Endothelial cell of umbilical vein (primary cell): ENCODE results near the gene CLDN19. TPM values are rescaled to one million over a fixed set of nuclear protein-coding genes. Genes with fewer than 3 reads are reported as not detected.

ENCODE experiments used
- BruUV-seq: library from RNA; stranded (reverse); fragments of 400-500 nt; replicated peaks from 2 replicates; lab custom pipeline; 2021; lab: Mats Ljungman, UMichigan
- CTCF ChIA-PET: fragments of 300-600, 350-600 bp; sonication (Branson Sonifier 250); formaldehyde crosslinking; loops from one replicate; lab custom pipeline; 2021; ENCODE audit warnings: antibody characterized with exemption, inconsistent platforms; lab: Charles Lee
- POLR2A ChIA-PET: fragments of 300-600, 350-600 bp; sonication (Branson Sonifier 250); formaldehyde crosslinking; loops from one replicate; lab custom pipeline; 2021; ENCODE audit warnings: antibody characterized with exemption, inconsistent platforms; lab: Charles Lee
- DNase-seq: peaks from one replicate; pipeline ENCODE4 v3.0.0-alpha.2; 2011; ENCODE audit warnings: low read depth, low spot score
- FAIRE-seq: peaks from 2 replicates; lab custom pipeline; 2011; peaks lifted over from hg19 to GRCh38; lab: Jason Lieb, UNC
- H2AFZ ChIP-seq: 2 replicates; pipeline ENCODE4 v1.6.0; 2012; ENCODE audit warnings: low read depth, low read length, control low read depth, inconsistent platforms
- H3K27ac ChIP-seq: 2 replicates; pipeline ENCODE4 v1.5.1; 2011; ENCODE audit warnings: low read depth, mild to moderate bottlenecking, control low read depth, low read length, moderate library complexity; ENCODE audit not compliant: insufficient read depth
- H3K27me3 ChIP-seq, 2 experiments: 2 replicates each; pipeline versions ENCODE4 v1.6.0 to v1.6.1; 2011; ENCODE audit warnings: low read length in 2 of 2, mixed read lengths in 1 of 2; ENCODE audit not compliant: control insufficient read depth in 2 of 2, insufficient read depth in 2 of 2
- H3K36me3 ChIP-seq, 2 experiments: 2 replicates in 1 of 2; 3 replicates in 1 of 2; pipeline ENCODE4 v1.5.1; 2011; ENCODE audit warnings: low read length in 2 of 2, mild to moderate bottlenecking in 1 of 2, moderate library complexity in 1 of 2; ENCODE audit not compliant: control insufficient read depth in 2 of 2, insufficient read depth in 2 of 2; ENCODE audit errors: extremely low read depth in 1 of 2
- H3K4me1 ChIP-seq: 3 replicates; pipeline ENCODE4 v1.5.1; 2011; ENCODE audit warnings: mild to moderate bottlenecking, low read length; ENCODE audit not compliant: control insufficient read depth, insufficient read depth; ENCODE audit errors: extremely low read depth
- H3K4me2 ChIP-seq: 2 replicates; pipeline ENCODE4 v1.6.1; 2011; ENCODE audit warnings: low read length, control low read depth, mixed read lengths; ENCODE audit not compliant: insufficient read depth
- H3K4me3 ChIP-seq, 3 experiments: fragments of 200-600 bp in 1 of 3; sonication (generic), shearing (Covaris generic) in 1 of 3; replicated peaks in 1 of 3; 2 replicates each; pipeline ENCODE4 v1.5.1; 2011 to 2016; ENCODE audit warnings: control low read depth in 3 of 3, low read length in 3 of 3, mild to moderate bottlenecking in 2 of 3, inconsistent platforms in 1 of 3, low read depth in 1 of 3, moderate library complexity in 1 of 3; ENCODE audit not compliant: insufficient read depth in 1 of 3
- H3K79me2 ChIP-seq: 2 replicates; pipeline ENCODE4 v1.6.0; 2012; ENCODE audit warnings: low read length, inconsistent platforms; ENCODE audit not compliant: control insufficient read depth, insufficient read depth
- H3K9ac ChIP-seq: replicated peaks from 2 replicates; pipeline ENCODE3; 2011; ENCODE audit warnings: low read length, control low read depth; ENCODE audit not compliant: insufficient read depth; ENCODE audit errors: extremely low read depth
- H3K9me1 ChIP-seq: replicated peaks from 3 replicates; pipeline ENCODE4 v1.6.0; 2011; ENCODE audit warnings: mild to moderate bottlenecking, low read length; ENCODE audit not compliant: control insufficient read depth, insufficient read depth; ENCODE audit errors: extremely low read depth
- H3K9me3 ChIP-seq: replicated peaks from 2 replicates; pipeline ENCODE4 v1.5.1; 2012; ENCODE audit warnings: low read length, inconsistent platforms; ENCODE audit not compliant: control insufficient read depth, insufficient read depth
- H4K20me1 ChIP-seq: replicated peaks from 2 replicates; pipeline ENCODE3; 2011; ENCODE audit warnings: mild to moderate bottlenecking, low read length; ENCODE audit not compliant: control insufficient read depth, insufficient read depth; ENCODE audit errors: extremely low read depth
- CTCF ChIP-seq, 2 donors: IDR thresholded peaks; 1 replicate in 1 of 2; 2 replicates in 1 of 2; pipeline ENCODE4 v1.5.1; 2011; ENCODE audit warnings: low read length in 2 of 2, mild to moderate bottlenecking in 2 of 2, moderate library complexity in 2 of 2, control low read depth in 1 of 2, inconsistent platforms in 1 of 2, low read depth in 1 of 2; ENCODE audit not compliant: insufficient read depth in 1 of 2; ENCODE audit errors: extremely low read depth in 1 of 2
- EZH2 ChIP-seq: IDR thresholded peaks from 2 replicates; pipeline ENCODE4 v1.6.1; 2012; ENCODE audit warnings: borderline replicate concordance, low read depth, mild to moderate bottlenecking, moderate library complexity, low read length, inconsistent platforms; ENCODE audit not compliant: severe bottlenecking
- FOS ChIP-seq: IDR thresholded peaks from 2 replicates; pipeline ENCODE4 v1.6.1; 2011; ENCODE audit warnings: mild to moderate bottlenecking, low read length, moderate library complexity, borderline replicate concordance; ENCODE audit not compliant: insufficient read depth
- GATA2 ChIP-seq: IDR thresholded peaks from 2 replicates; pipeline ENCODE4 v1.7.0; 2011; ENCODE audit warnings: low read depth, mild to moderate bottlenecking, moderate library complexity, mixed read lengths, low read length; ENCODE audit not compliant: insufficient read length, insufficient read depth
- JUN ChIP-seq: IDR thresholded peaks from 2 replicates; pipeline ENCODE4 v1.6.1; 2011; ENCODE audit warnings: borderline replicate concordance, low read depth; ENCODE audit not compliant: insufficient read length, insufficient read depth
- POLR2AphosphoS5 ChIP-seq: IDR thresholded peaks from 2 replicates; pipeline ENCODE4 v1.6.1; 2012; ENCODE audit warnings: low read depth, mild to moderate bottlenecking, control low read depth, low read length, moderate library complexity; ENCODE audit not compliant: insufficient read depth
- dilution Hi-C: fragments of 300-500 bp; cut with MboI; formaldehyde crosslinking; loops from one replicate; pipeline ENCODE4 v1.15.0; 2019; ENCODE audit warnings: low sequenced_read_pairs; ENCODE audit not compliant: extremely low pct_ligation_motif_present
- intact Hi-C: fragments of 100-400 bp; cut with micrococcal nuclease; formaldehyde crosslinking; loops from one replicate; pipeline ENCODE4 v1.10.0; 2022
- polyA plus RNA-seq, 4 experiments: library from polyadenylated mRNA; depleted of rRNA in 3 of 4; stranded (reverse) in 3 of 4; unstranded in 1 of 4; fragments of >200 nt; gene quantifications; 2 replicates each; pipeline versions ENCODE4 v1.2.1 to v1.2.3, GENCODE V29; 2011 to 2012; ENCODE audit warnings: missing spikeins in 1 of 4
- total RNA-seq: library from RNA; stranded (reverse); gene quantifications from 2 replicates; pipeline ENCODE4 v1.2.3, GENCODE V29; 2021
- TF ChIP-seq, protein P1 (sequence below): IDR thresholded peaks from 2 replicates; pipeline ENCODE4 v1.6.1; 2011; ENCODE audit not compliant: insufficient read depth, insufficient read length

The CLDN19 gene
- total and polyA plus RNA-seq, 2 donors (not counting 3 experiments of a cell fraction or from before 2014, with no cell fraction given), result not detected

- no peak for FAIRE-seq
- Histone ChIP-seq H2AFZ (no peak overlapping the region), H3K9me3 (no peaks in the 10 kb centered on the region), H3K9ac (no peak overlapping the region), H3K4me1 (no peaks in the 10 kb centered on the region), H3K27me3 (no peaks in the 10 kb centered on the region), H3K36me3 (peaks cover 18 to 55% of the 10 kb centered on the region in 2 experiments), H4K20me1 (no peaks in the 10 kb centered on the region), H3K4me3 (no peak overlapping the region), H3K27ac (no peak overlapping the region), H3K79me2 (peaks cover 7% of the 10 kb centered on the region), H3K9me1 (no peaks in the 10 kb centered on the region), H3K4me2 (no peak overlapping the region)
- dilution Hi-C loops, result no loop called here
- no peak for DNase-seq
- CTCF ChIA-PET, result interaction anchor here (1.2 to 4.4 kb wide), 6 partner anchors 9 to 610 kb away, joined by 3 to 43 read pairs (median 6); partner anchors contain the start of genes C1orf50 and P3H1
- intact Hi-C loops, result loop anchor here (1.0 kb wide), 1 partner anchor 180 kb away; no protein-coding TSS in a partner anchor
- TF ChIP-seq POLR2AphosphoS5, result no peak
- no peak for TF ChIP-seq GATA2
- TF ChIP-seq, protein P1, sequence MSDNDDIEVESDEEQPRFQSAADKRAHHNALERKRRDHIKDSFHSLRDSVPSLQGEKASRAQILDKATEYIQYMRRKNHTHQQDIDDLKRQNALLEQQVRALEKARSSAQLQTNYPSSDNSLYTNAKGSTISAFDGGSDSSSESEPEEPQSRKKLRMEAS, result no peak
- POLR2A ChIA-PET, result no interaction called here
- no TSS peak for BruUV-seq
These were observed 17.8 kb upstream of the CLDN19 start for GRCh38 chr1:42757892-42758275.

DNA sequence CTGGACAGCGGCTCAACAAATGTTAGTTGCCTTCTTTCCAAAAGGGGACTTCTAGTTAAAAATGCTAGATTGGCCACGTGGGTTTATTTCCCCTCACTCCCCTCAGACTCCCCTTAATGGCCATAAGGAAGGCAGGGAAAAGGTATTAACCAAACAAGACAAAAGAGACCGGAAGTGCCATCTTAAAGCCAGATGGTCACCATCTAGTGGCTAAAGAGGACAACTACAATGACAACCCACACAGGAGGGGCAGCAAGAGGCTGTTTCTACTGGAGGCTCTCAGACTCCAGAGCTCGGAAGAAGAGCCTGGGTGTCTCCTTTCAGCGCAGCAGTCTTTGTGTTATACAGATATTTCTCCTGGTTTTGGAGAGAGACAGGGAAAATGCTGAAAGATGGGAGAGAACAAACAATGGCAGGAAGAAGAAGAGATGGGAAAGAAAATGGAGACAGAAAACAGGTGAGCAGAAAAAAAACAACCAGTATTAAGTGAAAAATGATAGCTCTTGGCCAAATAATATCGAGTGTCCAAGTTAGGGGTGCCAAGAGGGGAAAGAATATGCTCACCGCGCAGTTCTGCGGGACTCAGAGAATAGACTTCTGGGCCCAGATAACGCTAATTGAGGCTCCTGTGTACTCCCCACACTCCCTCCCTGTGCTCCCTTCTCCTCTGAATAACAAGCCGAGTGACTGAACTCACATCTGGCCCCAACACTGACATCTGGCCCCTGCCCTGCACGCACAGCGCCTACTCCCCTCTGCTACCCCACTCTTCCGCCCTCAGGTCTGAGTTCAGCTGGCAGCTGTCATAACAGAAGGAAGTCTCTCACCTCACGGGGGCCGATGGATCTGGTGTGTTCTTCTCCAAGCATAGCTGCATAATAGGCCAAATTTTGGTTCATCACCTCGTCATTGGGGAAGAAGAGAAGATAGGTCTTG lies 17.2 kb upstream of the CLDN19 start:
- POLR2A ChIA-PET, result no interaction called here
- TF ChIP-seq FOS (no peak), POLR2AphosphoS5 (no peak), EZH2 (no peak), CTCF (IDR thresholded peaks at IDR 0.05; ENCODE audit: extremely low read depth in 1 of 2, insufficient read depth in 1 of 2, low read depth in 1 of 2, low read length in 2 of 2) (peak; percentile 43 to 66), JUN (no peak)

More for the DNA sequence above, 17.2 kb upstream of the CLDN19 start:
- H3K9ac ChIP-seq, result no peak overlapping the region
- no TSS peak for BruUV-seq
- no peaks in the 10 kb centered on the region for H3K9me1 ChIP-seq
- no peaks in the 10 kb centered on the region for H3K27me3 ChIP-seq
- H4K20me1 ChIP-seq, result no peaks in the 10 kb centered on the region
- dilution Hi-C loops, result no loop called here
- no peak overlapping the region for H2AFZ ChIP-seq
- H3K4me1 ChIP-seq, result no peaks in the 10 kb centered on the region
- intact Hi-C loops, result loop anchor here (1.0 kb wide), 1 partner anchor 179 kb away; no protein-coding TSS in a partner anchor
- H3K4me3 ChIP-seq, result no peak overlapping the region
- peak; percentile 55 for DNase-seq
- no peaks in the 10 kb centered on the region for H3K9me3 ChIP-seq
- peaks cover 23 to 58% of the 10 kb centered on the region in 2 experiments for H3K36me3 ChIP-seq
- H3K79me2 ChIP-seq, result peaks cover under 1% of the 10 kb centered on the region
- FAIRE-seq, result peak; percentile 86
- CTCF ChIA-PET, result interaction anchor here (0.6 to 4.4 kb wide), 10 partner anchors 9 to 611 kb away, joined by 3 to 43 read pairs (median 3); partner anchors contain the start of genes C1orf50 and P3H1
- no peak overlapping the region for H3K27ac ChIP-seq
- no peak overlapping the region for H3K4me2 ChIP-seq
